HG02884 (cell line): Measurements from ENCODE around the gene CETN1.

Experiments
- ATAC-seq: cut with Tn5 transposase; IDR thresholded peaks from one replicate; pipeline ENCODE4 v1.9.1; 2021; ENCODE audit warnings: mild to moderate bottlenecking, moderate library complexity; ENCODE audit not compliant: unreplicated experiment

CETN1 gene

GRCh38 chr18:621291-622043 lies 41.3 kb downstream of the CETN1 start:
- ATAC-seq, result no peak

DNA sequence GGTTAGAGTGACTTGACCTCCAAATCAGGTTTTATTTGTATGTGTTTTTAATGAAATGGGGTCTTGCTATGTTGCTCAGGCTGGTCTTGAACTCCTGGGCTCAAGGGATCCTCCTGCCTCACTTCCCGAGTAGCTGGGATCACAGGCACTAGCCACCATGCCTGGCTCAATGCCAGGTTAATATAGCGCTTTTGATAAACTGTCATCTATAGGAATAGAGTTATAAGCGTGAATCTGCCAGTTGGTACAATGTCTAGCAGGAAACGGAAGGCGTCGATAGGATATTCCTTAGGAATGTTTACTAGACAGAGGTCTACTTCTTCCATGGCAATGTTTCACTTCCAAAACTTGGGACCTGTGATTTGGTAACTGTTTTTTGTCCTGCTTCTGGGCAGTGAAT lies 42.1 kb downstream of the CETN1 start:
- ATAC-seq, result no peak

GRCh38 chr18:623761-624620 lies 43.8 kb downstream of the CETN1 start:
- peak; percentile 74 for ATAC-seq

- no peak for ATAC-seq
These were observed 47.1 kb downstream of the CETN1 start for GRCh38 chr18:627231-627630.

GRCh38 chr18:629269-630150 lies 49.3 kb downstream of the CETN1 start:
- ATAC-seq, result no peak

DNA sequence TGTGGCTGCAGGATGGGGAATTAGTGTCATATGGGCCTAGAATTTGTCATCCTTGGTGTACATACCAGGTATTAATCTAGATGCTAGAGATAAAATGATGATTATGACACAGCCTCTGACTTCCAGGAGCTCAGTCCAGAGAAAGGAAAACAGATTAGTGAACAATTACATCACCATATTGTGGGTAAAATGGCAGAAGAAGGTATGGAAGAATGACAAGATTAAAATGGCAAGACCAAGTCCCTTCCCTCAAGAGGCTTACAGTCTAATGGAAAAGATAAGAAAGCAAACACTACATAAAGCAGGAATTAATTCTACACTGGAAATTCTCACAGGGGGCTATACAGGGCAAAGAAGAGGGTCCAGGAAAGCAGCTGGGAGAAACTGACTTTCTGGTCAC lies 51.4 kb downstream of the CETN1 start:
- ATAC-seq, result no peak
